B cell (primary cell): ENCODE measurements around the gene DAPK3. TPM values are rescaled to one million over a fixed set of nuclear protein-coding genes. Genes with fewer than 3 reads are reported as not detected.

ENCODE experiments used
- ATAC-seq: fragments of 200-7000 bp; cut with Tn5 transposase; one replicate; pipeline ENCODE4 v1.10.0; 2021; ENCODE audit warnings: low read depth, mild to moderate bottlenecking, moderate number of reproducible peaks, moderate library complexity
- CTCF ChIA-PET: fragments of 350-600 bp; sonication (Branson Sonifier 250); formaldehyde crosslinking; loops from one replicate; lab custom pipeline; 2021; ENCODE audit warnings: antibody characterized with exemption, inconsistent platforms; lab: Charles Lee
- POLR2A ChIA-PET: fragments of 350-600 bp; sonication (Branson Sonifier 250); formaldehyde crosslinking; loops from one replicate; lab custom pipeline; 2021; ENCODE audit warnings: antibody characterized with exemption; lab: Charles Lee
- DNase-seq: peaks from one replicate; pipeline ENCODE4 v3.0.0; 2013
- H2AFZ ChIP-seq: 2 replicates; pipeline ENCODE4 v1.6.1; 2012; ENCODE audit warnings: mild to moderate bottlenecking, low read depth, low read length; ENCODE audit not compliant: insufficient read depth, poor library complexity, severe bottlenecking
- H3K27ac ChIP-seq, 2 donors: 1 replicate in 1 of 2; 2 replicates in 1 of 2; pipeline ENCODE4 v1.5.1; 2012 to 2013; ENCODE audit warnings: low read length in 2 of 2, mild to moderate bottlenecking in 2 of 2, moderate library complexity in 1 of 2
- H3K27me3 ChIP-seq, 4 experiments: fragments of 200-600 bp in 1 of 4; sonication (generic) in 1 of 4; replicated peaks in 1 of 4; 1 replicate in 2 of 4; 2 replicates in 2 of 4; pipeline versions ENCODE4 v1.6.1 to v1.7.0; 2013 to 2016; ENCODE audit warnings: low read length in 3 of 4, mild to moderate bottlenecking in 2 of 4, mixed read lengths in 1 of 4, moderate library complexity in 1 of 4; ENCODE audit not compliant: insufficient read depth in 4 of 4, control insufficient read depth in 3 of 4; ENCODE audit errors: control extremely low read depth in 1 of 4
- H3K36me3 ChIP-seq, 2 experiments: replicated peaks in 1 of 2; 1 replicate in 1 of 2; 2 replicates in 1 of 2; pipeline versions ENCODE4 v1.6.1 to v1.7.1; 2013; ENCODE audit warnings: low read length in 1 of 2; ENCODE audit not compliant: insufficient read depth in 2 of 2, control insufficient read depth in 1 of 2; ENCODE audit errors: control extremely low read depth in 1 of 2, extremely low read depth in 1 of 2
- H3K4me1 ChIP-seq, 2 donors: fragments of 200-600 bp in 1 of 2; sonication (generic) in 1 of 2; 1 replicate in 1 of 2; 2 replicates in 1 of 2; pipeline versions ENCODE4 v1.5.1 to v1.6.1; 2013 to 2017; ENCODE audit warnings: low read length in 2 of 2; ENCODE audit not compliant: control insufficient read depth in 2 of 2, insufficient read depth in 2 of 2
- H3K4me2 ChIP-seq: replicated peaks from 2 replicates; pipeline ENCODE3; 2012; ENCODE audit warnings: mild to moderate bottlenecking, low read depth, low read length; ENCODE audit not compliant: poor library complexity, severe bottlenecking
- H3K4me3 ChIP-seq, 5 experiments: fragments of 200-600 bp in 1 of 5; sonication (generic) in 1 of 5; 1 replicate in 3 of 5; 2 replicates in 2 of 5; pipeline versions ENCODE4 v1.5.1 to v1.7.0; 2011 to 2016; ENCODE audit warnings: low read length in 4 of 5, mild to moderate bottlenecking in 4 of 5, low read depth in 2 of 5, control low read depth in 1 of 5, moderate library complexity in 1 of 5; ENCODE audit not compliant: insufficient read depth in 1 of 5; ENCODE audit errors: control extremely low read depth in 1 of 5, extremely low read depth in 1 of 5
- H3K79me2 ChIP-seq: fragments of 200-600 bp; sonication (generic); one replicate; pipeline ENCODE4 v1.6.0; 2016; ENCODE audit warnings: low read length; ENCODE audit not compliant: control insufficient read depth, insufficient read depth
- H3K9ac ChIP-seq: fragments of 200-600 bp; sonication (generic); 2 replicates; pipeline ENCODE4 v1.6.1; 2017; ENCODE audit warnings: mild to moderate bottlenecking, low read length, moderate library complexity
- H3K9me3 ChIP-seq, 3 donors: one replicate each; pipeline versions ENCODE4 v1.6.1 to v1.7.1; 2013; ENCODE audit warnings: low read length in 2 of 3; ENCODE audit not compliant: control insufficient read depth in 2 of 3, insufficient read depth in 1 of 3; ENCODE audit errors: control extremely low read depth in 1 of 3
- H4K20me1 ChIP-seq: 2 replicates; pipeline ENCODE4 v1.6.0; 2012; ENCODE audit warnings: mild to moderate bottlenecking, low read length; ENCODE audit not compliant: insufficient read depth, control insufficient read depth, poor library complexity, severe bottlenecking
- H3K27ac Mint-ChIP-seq: one replicate; pipeline ENCODE4 v1.8.0; 2021; ENCODE audit warnings: mixed read lengths
- H3K27me3 Mint-ChIP-seq: one replicate; pipeline ENCODE4 v1.8.0; 2021; ENCODE audit warnings: mixed read lengths
- H3K4me1 Mint-ChIP-seq: one replicate; pipeline ENCODE4 v1.8.0; 2021; ENCODE audit warnings: mixed read lengths
- H3K4me3 Mint-ChIP-seq: one replicate; pipeline ENCODE4 v1.8.0; 2021; ENCODE audit warnings: mixed read lengths
- H3K9me3 Mint-ChIP-seq: one replicate; pipeline ENCODE4 v1.8.0; 2022; ENCODE audit warnings: mixed read lengths; ENCODE audit not compliant: insufficient read depth
- CTCF ChIP-seq: fragments of 200-600 bp; IDR thresholded peaks from one replicate; pipeline ENCODE4 v1.8.0; 2022; ENCODE audit warnings: antibody characterized with exemption, mild to moderate bottlenecking
- EZH2 ChIP-seq: IDR thresholded peaks from 2 replicates; pipeline ENCODE4 v1.6.1; 2012; ENCODE audit warnings: borderline replicate concordance, low read depth, mild to moderate bottlenecking, moderate library complexity, low read length; ENCODE audit not compliant: insufficient read depth, poor library complexity, severe bottlenecking
- WGBS: methylation state at CpG from one replicate; pipeline ENCODE4 v1.1.5; 2013; ENCODE audit warnings: missing lambda C conversion rate; ENCODE audit not compliant: insufficient coverage; 5-methylcytosine and 5-hydroxymethylcytosine counted together
- intact Hi-C: fragments of 100-400 bp; cut with micrococcal nuclease; formaldehyde crosslinking; loops from one replicate; pipeline ENCODE4 v1.10.0; 2022
- polyA plus RNA-seq: library from polyadenylated mRNA; depleted of rRNA; stranded (reverse); fragments of >200 nt; gene quantifications from 2 replicates; pipeline ENCODE4 v1.2.3, GENCODE V29; 2012
- total RNA-seq, 2 donors: library from RNA; stranded (reverse); fragments of 120-200 nt in 1 of 2; gene quantifications; 1 replicate in 1 of 2; 2 replicates in 1 of 2; pipeline versions ENCODE4 v1.2.3 to v1.2.4, GENCODE V29; 2013 to 2022

DAPK3 gene
- total and polyA plus RNA-seq, 2 donors (not counting 1 experiment from before 2014, with no cell fraction given) = 32.6 to 47.4 TPM

DNA sequence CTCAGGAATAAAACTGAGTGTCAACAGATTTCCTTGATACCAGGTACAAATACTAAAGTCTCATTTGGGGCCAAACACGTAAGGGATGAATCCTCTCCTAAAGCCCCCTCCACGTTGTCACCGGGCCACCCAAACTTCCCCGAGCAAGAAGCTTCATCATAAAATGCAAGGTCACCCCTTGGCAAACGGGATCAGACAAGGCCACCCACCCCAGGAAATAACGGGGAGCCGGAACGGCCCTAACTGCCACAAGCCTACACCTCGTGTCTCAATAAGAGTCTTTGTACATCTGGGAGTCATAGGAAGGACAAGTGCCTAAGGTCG lies 13.6 kb upstream of the DAPK3 start:
- H3K9ac ChIP-seq = peak overlapping the region; percentile 80
- ATAC-seq = no peak
- H3K79me2 ChIP-seq = peaks cover 43% of the 10 kb centered on the region
- H3K4me1 ChIP-seq = peaks cover 39 to 54% of the 10 kb centered on the region in 2 donors
- TF ChIP-seq EZH2 = no peak
- no peak for TF ChIP-seq CTCF
- H2AFZ ChIP-seq = no peak overlapping the region
- no peak for DNase-seq
- peaks cover under 1 to 49% of the 10 kb centered on the region in 2 experiments for H3K36me3 ChIP-seq
- H3K4me1 Mint-ChIP-seq = peaks cover 60% of the 10 kb centered on the region
- peak overlapping the region; percentile 97 for H3K27ac Mint-ChIP-seq
- peaks cover 57% of the 10 kb centered on the region for H4K20me1 ChIP-seq
- ChIA-PET POLR2A (interaction anchor here (0.6 to 2.7 kb wide), 6 partner anchors 9 to 222 kb away, joined by 3 to 20 read pairs (median 6); partner anchors contain the start of genes DAPK3, MRPL54 and PIAS4), CTCF (interaction anchor here (1.0 to 3.0 kb wide), 8 partner anchors 13 to 222 kb away, joined by 3 to 45 read pairs (median 6); partner anchors contain the start of genes DAPK3 and MRPL54)
- H3K27ac ChIP-seq = peak overlapping the region; percentile 78 to 90
- H3K27me3 ChIP-seq = no peaks in the 10 kb centered on the region
- no peaks in the 10 kb centered on the region for H3K27me3 Mint-ChIP-seq
- 3% methylated on average over 9 of the region's 10 CpGs for WGBS
- intact Hi-C loops = loop anchor here (2.0 kb wide), 1 partner anchor 14 kb away; the partner anchor contains the start of gene DAPK3
- H3K4me3 ChIP-seq = peak overlapping the region; percentile 66 to 93 (median 75)
- H3K9me3 ChIP-seq = peaks cover 0 to 7% (median 0%) of the 10 kb centered on the region in 3 donors
- H3K4me2 ChIP-seq = peak overlapping the region; percentile 76
- no peaks in the 10 kb centered on the region for H3K9me3 Mint-ChIP-seq
- peak overlapping the region; percentile 98 for H3K4me3 Mint-ChIP-seq

DNA sequence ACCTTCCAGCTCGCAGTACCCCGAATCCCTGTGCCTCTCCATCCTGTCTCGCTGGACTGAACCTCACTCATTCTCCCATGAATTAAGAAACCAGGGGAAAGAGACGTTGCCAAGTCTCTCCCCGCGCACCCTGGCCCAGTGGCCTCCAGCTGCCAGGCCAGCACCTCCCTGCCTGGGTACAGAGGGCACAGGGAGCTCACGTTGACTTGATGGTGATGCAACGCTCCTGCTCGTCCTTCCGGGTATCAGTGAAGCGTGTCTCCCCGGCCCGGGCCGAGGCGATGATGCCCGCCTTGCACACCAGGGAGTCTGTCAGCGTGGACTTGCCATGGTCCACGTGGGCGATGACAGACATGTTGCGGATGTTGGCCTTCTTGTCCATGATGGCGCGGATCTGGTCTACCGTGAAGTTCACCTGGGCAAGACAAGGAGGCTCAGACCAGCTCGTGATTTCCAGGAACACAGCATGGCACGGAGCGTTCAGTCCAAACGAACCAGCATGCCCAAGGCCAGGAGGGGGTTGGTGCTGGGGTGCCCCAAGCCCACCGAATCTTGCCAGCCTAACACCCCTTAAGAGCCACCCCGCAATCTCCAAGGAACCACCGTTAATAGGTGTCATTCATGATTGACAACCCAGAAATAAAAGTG lies 13.2 kb upstream of the DAPK3 start:
- DNase-seq (peak; percentile 57), ATAC-seq (no peak)
- WGBS = 45% methylated on average over 28 of the region's 30 CpGs
- Histone ChIP-seq H3K9me3 (peaks cover 0 to 7% (median 0%) of the 10 kb centered on the region in 3 donors), H3K4me2 (peak overlapping the region; percentile 76), H3K27me3 (no peaks in the 10 kb centered on the region), H3K27ac (peak overlapping the region; percentile 78 to 90), H3K4me3 (peak overlapping the region; percentile 66 to 93 (median 75)), H3K36me3 (peaks cover 3 to 54% of the 10 kb centered on the region in 2 experiments), H4K20me1 (peaks cover 62% of the 10 kb centered on the region), H3K4me1 (peaks cover 34 to 49% of the 10 kb centered on the region in 2 donors), H3K9ac (peak overlapping the region; percentile 80), H3K79me2 (peaks cover 43% of the 10 kb centered on the region), H2AFZ (no peak overlapping the region)
- no peaks in the 10 kb centered on the region for H3K9me3 Mint-ChIP-seq
- ChIA-PET CTCF (interaction anchor here (1.0 to 3.0 kb wide), 7 partner anchors 13 to 221 kb away, joined by 3 to 45 read pairs (median 5); partner anchors contain the start of genes DAPK3 and MRPL54), POLR2A (interaction anchor here (0.6 to 2.7 kb wide), 6 partner anchors 9 to 590 kb away, joined by 3 to 20 read pairs (median 4); partner anchors contain the start of genes DAPK3 and PIAS4)
- H3K4me1 Mint-ChIP-seq = peaks cover 57% of the 10 kb centered on the region
- TF ChIP-seq CTCF (no peak), EZH2 (no peak)
- H3K27me3 Mint-ChIP-seq = no peaks in the 10 kb centered on the region
- H3K27ac Mint-ChIP-seq = peak overlapping the region; percentile 97
- intact Hi-C loops = loop anchor here (2.0 kb wide), 1 partner anchor 13 kb away; the partner anchor contains the start of gene DAPK3
- H3K4me3 Mint-ChIP-seq = peak overlapping the region; percentile 98
